BLaER1 (cell line): ENCODE data around the gene GPS1.

Experiments used
- H3K27ac ChIP-seq: shearing (Covaris generic); formaldehyde crosslinking; 2 replicates; pipeline ENCODE4 v1.8.1; 2022
- H3K27me3 ChIP-seq: shearing (Covaris generic); formaldehyde crosslinking; 2 replicates; pipeline ENCODE4 v1.8.1; 2022
- H3K36me3 ChIP-seq: shearing (Covaris generic); formaldehyde crosslinking; 2 replicates; pipeline ENCODE4 v1.8.1; 2022
- H3K4me1 ChIP-seq: shearing (Covaris generic); formaldehyde crosslinking; 2 replicates; pipeline ENCODE4 v1.8.1; 2022
- H3K4me2 ChIP-seq: shearing (Covaris generic); formaldehyde crosslinking; 2 replicates; pipeline ENCODE4 v1.8.1; 2022
- H3K4me3 ChIP-seq: shearing (Covaris generic); formaldehyde crosslinking; 2 replicates; pipeline ENCODE4 v1.8.1; 2022
- H3K9ac ChIP-seq: shearing (Covaris generic); formaldehyde crosslinking; 2 replicates; pipeline ENCODE4 v1.8.1; 2022
- H3K9me3 ChIP-seq: shearing (Covaris generic); formaldehyde crosslinking; 2 replicates; pipeline ENCODE4 v1.8.1; 2022
- H4K20me1 ChIP-seq: shearing (Covaris generic); formaldehyde crosslinking; 2 replicates; pipeline ENCODE4 v1.8.1; 2022
- Cebpa-rat ChIP-seq: shearing (Covaris generic); IDR thresholded peaks from 2 replicates; pipeline ENCODE4 v1.8.1; 2022

GPS1 gene

DNA sequence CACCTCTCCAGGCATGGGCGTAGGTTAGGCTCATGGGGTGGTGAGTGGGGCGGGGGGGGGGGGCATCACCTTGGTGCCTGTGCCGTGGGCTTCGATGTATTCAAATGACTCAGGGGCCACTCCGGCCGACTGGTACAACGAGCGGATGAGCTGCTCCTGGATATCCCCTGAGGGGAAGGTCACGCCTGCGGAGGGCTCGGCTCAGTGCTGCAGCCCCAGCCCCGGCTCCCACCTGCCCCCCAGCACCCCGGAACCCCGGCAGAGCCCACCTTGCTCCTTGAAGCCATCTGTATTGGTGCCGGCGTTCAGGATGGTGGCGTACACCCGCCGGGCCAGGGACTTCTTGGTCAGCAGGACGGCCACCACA lies 40.9 kb downstream of the GPS1 start:
- no peak for TF ChIP-seq Cebpa-rat
- Histone ChIP-seq H3K27ac (no peak overlapping the region), H3K4me2 (no peak overlapping the region), H3K36me3 (peaks cover 90% of the 10 kb centered on the region), H3K9ac (no peak overlapping the region), H3K9me3 (no peaks in the 10 kb centered on the region), H3K4me1 (peaks cover 20% of the 10 kb centered on the region), H4K20me1 (peaks cover 94% of the 10 kb centered on the region), H3K4me3 (no peak overlapping the region), H3K27me3 (no peaks in the 10 kb centered on the region)

DNA sequence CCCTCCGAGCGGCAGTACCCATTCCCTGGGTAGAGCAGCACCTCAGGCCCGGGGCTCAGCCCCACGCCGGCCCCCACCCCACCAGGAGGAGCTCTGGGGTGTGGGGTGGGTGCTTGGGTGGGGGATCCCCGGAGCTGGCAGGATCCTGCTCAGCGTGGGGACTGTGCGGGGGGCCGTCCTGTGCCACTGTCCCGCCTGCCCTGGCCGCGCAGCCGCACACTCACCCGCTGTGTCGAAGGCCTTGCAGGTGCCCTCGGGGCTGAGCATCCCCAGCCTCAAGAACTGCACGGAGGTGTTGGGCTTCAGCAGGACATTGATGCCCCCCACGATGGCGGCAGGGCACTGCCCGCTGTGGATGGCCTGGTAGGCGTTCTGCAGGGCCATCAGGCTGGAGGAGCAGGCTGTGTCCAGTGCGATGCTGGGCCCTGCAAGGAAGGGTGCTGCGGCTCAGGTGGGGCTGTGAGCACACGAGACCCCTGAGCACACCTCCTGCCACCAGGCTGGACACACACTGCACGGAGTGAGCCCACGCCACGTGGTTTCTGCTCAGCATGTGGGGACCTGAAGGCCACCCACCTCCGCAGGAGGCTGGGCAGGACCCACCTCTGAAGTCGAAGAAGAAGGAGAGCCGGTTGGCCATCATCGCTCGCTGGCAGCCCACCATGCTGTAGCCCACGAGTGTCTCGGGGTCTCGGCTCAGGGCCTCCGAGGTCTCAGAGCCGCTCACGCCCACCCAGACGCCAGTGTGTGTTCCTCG lies 41.5 kb downstream of the GPS1 start:
- Histone ChIP-seq H3K27ac (no peak overlapping the region), H3K9ac (no peak overlapping the region), H3K9me3 (no peaks in the 10 kb centered on the region), H3K36me3 (peaks cover 85% of the 10 kb centered on the region), H3K4me1 (peaks cover 20% of the 10 kb centered on the region), H4K20me1 (peaks cover 88% of the 10 kb centered on the region), H3K27me3 (no peaks in the 10 kb centered on the region), H3K4me3 (no peak overlapping the region), H3K4me2 (no peak overlapping the region)
- no peak for TF ChIP-seq Cebpa-rat

DNA sequence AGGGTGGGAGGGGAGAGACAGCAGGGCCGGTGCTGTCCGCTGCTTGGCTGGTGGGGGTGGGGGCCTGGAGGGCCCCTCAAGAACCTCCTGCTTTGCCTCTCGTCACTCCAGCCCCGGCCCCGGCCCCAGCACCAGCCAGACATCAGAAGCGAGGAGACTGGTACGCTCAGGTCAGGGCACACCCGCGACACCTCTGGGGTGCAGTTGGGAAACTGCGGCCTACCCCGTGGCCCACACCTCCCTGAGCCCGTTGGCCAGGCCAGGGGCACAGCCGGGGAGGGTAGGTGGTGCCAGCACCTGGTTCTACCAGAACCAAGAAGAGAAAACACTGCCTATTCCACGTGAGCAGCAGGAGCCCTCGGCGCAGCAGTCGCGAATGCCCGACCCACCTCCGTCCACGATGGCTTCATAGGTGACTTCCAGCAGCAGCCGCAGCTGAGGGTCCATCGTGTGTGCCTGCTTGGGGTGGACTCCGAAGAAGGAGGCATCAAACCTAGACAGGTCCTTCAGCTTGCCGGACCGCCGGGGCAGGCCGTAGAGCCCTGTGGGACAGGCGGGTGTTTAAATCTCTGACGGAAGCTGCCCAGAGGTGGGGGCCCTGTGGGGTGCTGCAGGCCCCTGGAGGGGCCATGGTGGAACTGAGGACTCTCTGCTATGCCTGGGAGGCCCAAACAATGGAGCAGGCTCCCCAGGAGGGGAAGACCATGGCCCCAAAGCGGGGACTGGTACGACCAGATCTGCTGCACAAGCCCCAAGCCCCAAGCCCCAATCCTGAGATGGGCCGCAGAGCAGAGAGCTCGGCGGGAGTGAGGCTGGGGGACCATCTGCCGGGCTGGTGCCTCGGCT lies 43.5 kb downstream of the GPS1 start:
- H3K27ac ChIP-seq = no peak overlapping the region
- H3K9ac ChIP-seq = peak overlapping the region; percentile 98; the same call in 1 of the 2 replicates
- H3K4me2 ChIP-seq = peak overlapping the region; percentile 100; the same call in 1 of the 2 replicates

DNA sequence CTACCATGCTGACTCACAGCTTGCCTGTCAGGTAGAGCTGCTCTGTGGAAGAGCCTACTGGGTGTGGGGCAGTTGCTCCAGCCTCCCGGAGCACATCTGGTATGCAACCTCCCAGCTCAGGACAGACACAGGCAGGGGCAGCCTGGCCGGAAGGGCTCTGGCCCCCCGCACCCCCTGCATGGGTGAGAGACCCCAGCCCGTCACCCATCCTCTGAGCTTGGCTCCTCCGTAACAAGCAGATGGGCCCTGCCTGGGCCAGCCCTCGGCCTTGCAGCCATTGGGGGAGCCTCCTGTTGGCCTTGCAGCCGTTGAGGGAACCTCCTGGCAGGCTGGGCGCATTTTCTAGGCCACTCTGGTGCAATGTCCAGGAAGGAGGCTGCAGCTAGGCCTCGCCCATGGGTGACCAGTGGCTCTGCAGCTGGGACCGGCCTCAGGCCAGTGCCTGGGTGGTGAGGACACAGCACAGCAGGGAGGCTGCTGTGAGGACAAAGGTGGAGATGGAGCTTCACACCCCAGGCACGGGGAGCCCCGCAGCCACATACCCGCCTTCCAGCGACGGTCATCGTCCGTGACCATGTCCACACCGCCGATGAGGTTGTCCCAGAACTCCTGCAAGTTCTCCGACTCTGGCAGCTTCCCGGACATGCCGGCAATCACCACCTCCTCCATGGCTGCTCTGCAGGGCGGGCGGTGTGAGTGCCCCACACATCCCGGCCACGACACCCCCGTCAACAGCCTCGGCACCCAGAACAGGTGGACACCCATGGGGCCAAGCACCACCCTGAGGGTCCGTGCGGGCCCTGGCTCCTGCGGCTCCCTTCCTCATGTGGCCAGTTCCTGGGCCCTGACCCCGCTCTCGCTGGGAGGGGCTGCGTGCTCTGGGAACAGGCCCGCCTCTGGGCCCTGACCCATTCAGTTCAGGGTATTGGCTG lies 44.3 kb downstream of the GPS1 start:
- Histone ChIP-seq H3K27ac (peak overlapping the region; percentile 98), H3K36me3 (peaks cover 56% of the 10 kb centered on the region), H3K9me3 (no peaks in the 10 kb centered on the region), H3K4me2 (peak overlapping the region; percentile 100), H4K20me1 (peaks cover 59% of the 10 kb centered on the region), H3K9ac (peak overlapping the region; percentile 98), H3K4me3 (peak overlapping the region; percentile 95), H3K27me3 (no peaks in the 10 kb centered on the region), H3K4me1 (peaks cover 41% of the 10 kb centered on the region)
- no peak for TF ChIP-seq Cebpa-rat

More for the DNA sequence above, 43.5 kb downstream of the GPS1 start:
- TF ChIP-seq Cebpa-rat = no peak
- Histone ChIP-seq H3K4me1 (peaks cover 32% of the 10 kb centered on the region), H3K36me3 (peaks cover 65% of the 10 kb centered on the region), H3K9me3 (no peaks in the 10 kb centered on the region), H3K4me3 (no peak overlapping the region), H3K27me3 (no peaks in the 10 kb centered on the region), H4K20me1 (peaks cover 68% of the 10 kb centered on the region)

DNA sequence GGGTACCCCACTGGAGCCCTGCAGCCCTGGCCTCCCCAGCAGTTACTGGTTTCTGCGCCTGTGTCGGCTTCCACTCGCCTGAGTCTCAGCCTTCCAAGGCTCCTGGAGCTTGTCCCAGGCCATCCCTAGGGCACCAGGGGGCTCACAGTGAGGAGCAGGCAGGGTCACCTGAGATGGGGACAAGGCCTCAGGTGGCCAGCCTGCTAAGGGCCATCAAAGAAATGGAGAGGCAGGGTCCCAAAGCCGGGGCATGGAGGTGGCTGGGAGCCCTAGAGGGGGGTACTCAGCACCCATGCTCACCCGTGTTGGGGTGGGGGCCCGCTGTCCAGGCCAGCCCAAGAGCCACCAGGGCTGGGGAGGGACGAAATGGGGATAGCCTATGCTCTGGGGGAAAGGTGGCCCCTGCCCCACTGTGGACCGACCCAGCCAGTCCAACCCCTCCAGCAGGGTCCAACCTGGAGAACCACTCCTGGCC lies 45.0 kb downstream of the GPS1 start:
- H3K27me3 ChIP-seq = no peaks in the 10 kb centered on the region
- H3K4me2 ChIP-seq = peak overlapping the region; percentile 100
- peaks cover 49% of the 10 kb centered on the region for H3K36me3 ChIP-seq
- peak overlapping the region; percentile 98 for H3K9ac ChIP-seq
- H3K27ac ChIP-seq = peak overlapping the region; percentile 98
- H3K9me3 ChIP-seq = no peaks in the 10 kb centered on the region
- TF ChIP-seq Cebpa-rat = no peak
- H3K4me3 ChIP-seq = peak overlapping the region; percentile 95
- peaks cover 48% of the 10 kb centered on the region for H3K4me1 ChIP-seq
- H4K20me1 ChIP-seq = peaks cover 52% of the 10 kb centered on the region

DNA sequence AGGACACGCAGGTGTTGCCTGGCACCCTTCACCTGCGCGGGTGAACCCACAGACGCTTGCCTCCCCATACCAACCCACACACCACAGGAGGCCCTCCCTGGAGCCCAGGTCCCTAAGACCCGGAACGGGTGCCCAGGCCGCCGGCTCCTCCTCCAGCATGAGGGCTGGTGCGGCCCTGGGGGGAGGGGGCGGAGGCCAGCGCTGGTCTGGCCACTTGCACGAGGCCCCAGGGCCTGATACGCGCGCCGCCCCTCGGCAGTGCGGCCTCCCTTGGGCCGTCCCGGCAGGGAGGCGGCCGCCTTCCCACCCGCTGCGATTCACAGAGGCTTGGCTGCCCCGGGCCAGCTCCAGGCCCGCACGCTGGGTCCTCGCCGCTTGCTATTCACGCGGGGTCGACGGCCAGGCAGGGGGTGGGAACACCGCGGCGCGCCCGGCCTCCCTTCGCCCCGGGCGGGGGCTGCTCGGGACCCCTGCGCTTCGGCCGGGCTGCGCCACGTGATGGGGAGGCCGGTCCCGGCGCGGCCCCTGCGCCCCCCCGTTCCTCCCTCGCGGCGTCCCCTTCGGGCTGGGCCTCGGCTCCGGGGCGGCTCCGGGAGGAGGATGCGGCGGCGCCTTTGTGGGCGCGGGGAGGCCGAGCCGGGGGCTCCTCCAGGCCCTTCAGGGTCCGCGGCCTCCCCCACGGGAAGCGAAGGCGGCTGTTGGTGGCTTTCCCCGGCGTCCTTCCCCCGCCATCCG lies 45.7 kb downstream of the GPS1 start:
- H3K9me3 ChIP-seq = no peaks in the 10 kb centered on the region
- no peaks in the 10 kb centered on the region for H3K27me3 ChIP-seq
- H4K20me1 ChIP-seq = peaks cover 46% of the 10 kb centered on the region
- peaks cover 54% of the 10 kb centered on the region for H3K4me1 ChIP-seq
- H3K4me3 ChIP-seq = peak overlapping the region; percentile 95
- H3K9ac ChIP-seq = peak overlapping the region; percentile 98
- H3K4me2 ChIP-seq = peak overlapping the region; percentile 100
- TF ChIP-seq Cebpa-rat = no peak
- peaks cover 43% of the 10 kb centered on the region for H3K36me3 ChIP-seq
- peak overlapping the region; percentile 98 for H3K27ac ChIP-seq

DNA sequence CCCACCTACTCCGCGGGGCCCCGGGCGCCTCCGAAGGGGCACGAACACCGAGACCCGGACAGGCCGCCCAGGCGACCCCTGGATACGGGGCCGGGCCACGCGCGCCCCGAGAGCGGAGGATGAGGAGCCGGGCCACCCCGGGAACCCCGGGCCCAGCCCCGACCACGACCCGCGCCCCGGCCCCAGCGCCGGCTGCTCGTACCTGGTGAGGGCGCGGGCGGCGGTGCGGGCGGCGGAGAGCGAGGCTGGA lies 46.1 kb downstream of the GPS1 start:
- peak overlapping the region; percentile 95 for H3K4me3 ChIP-seq
- H3K27ac ChIP-seq = peak overlapping the region; percentile 98
- peaks cover 38% of the 10 kb centered on the region for H3K36me3 ChIP-seq
- H3K4me1 ChIP-seq = peaks cover 54% of the 10 kb centered on the region
- peak overlapping the region; percentile 100 for H3K4me2 ChIP-seq
- no peaks in the 10 kb centered on the region for H3K27me3 ChIP-seq
- H3K9me3 ChIP-seq = no peaks in the 10 kb centered on the region
- H3K9ac ChIP-seq = peak overlapping the region; percentile 98
- TF ChIP-seq Cebpa-rat = no peak
- peaks cover 43% of the 10 kb centered on the region for H4K20me1 ChIP-seq

DNA sequence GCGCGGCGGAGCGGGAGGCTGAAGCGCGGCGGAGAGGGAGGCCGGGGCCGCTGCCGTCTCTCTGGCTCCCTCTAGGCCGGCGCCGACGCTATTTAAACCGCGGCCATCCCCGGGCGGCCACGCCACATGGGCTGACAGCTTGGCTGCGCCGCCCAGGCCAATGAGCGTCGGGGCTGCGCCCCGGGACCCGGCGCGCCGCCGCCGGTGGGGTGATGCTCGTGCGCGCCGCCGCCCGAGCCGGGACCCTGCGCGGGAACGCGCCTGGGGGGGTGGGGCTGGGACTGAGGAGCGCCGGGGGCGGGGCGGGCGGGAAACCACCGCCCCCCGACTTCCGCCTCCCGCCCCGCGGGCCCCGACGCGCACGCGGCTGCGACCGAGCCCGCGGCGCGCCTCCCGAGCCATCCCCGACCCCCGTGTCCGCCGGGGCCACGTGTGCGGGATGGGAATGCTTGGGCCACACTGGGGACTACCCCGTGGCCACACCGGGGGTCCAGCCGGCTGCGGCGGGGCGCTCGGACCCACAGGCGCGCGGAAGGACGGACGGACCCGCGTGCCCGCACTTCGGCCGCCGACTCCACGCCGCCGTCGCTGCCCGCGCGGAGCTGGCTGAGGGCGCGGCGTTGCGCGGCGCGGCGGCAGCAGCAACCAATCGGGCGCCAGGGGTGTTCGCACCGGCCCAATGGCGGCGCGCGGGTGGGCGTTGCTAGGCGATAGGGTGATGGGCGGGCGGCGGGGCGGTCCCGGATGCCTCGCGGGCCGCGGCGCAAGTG lies 46.7 kb downstream of the GPS1 start, which contains the start of gene FASN:
Gene FASN (minus strand): TSS at position 68 of the 770 bp plus-strand sequence. CDS start 1,791 bp downstream, outside the sequence.
- Histone ChIP-seq H3K4me3 (peak within 1 kb of the TSS; percentile 95), H4K20me1 (peaks cover 38% of the 10 kb centered on the region), H3K4me2 (peak within 1 kb of the TSS; percentile 100), H3K27ac (peak within 1 kb of the TSS; percentile 99), H3K27me3 (no peaks in the 10 kb centered on the region), H3K9me3 (no peaks in the 10 kb centered on the region), H3K4me1 (peaks cover 54% of the 10 kb centered on the region), H3K36me3 (peaks cover 33% of the 10 kb centered on the region), H3K9ac (peak within 1 kb of the TSS; percentile 98)
- no peak for TF ChIP-seq Cebpa-rat
